Posterior cingulate gyrus (tissue), 11 donors: ENCODE data around the gene CES2.
"Not testable (repeated sequence)": the region's sequence is repeated elsewhere in the genome, so short reads cannot be mapped to it uniquely, and the experiment has no call there.

ENCODE experiments used
- DNase-seq, 10 donors: peaks; one replicate each; pipeline versions ENCODE4 v3.0.0 to v3.0.0-alpha.2; 2020 to 2021; ENCODE audit warnings: mixed read lengths in 3 of 10
- intact Hi-C: fragments of 100-400 bp; cut with DNase I; formaldehyde crosslinking; loops from one replicate; pipeline ENCODE4 v1.15.1; 2023

CES2 gene

DNA sequence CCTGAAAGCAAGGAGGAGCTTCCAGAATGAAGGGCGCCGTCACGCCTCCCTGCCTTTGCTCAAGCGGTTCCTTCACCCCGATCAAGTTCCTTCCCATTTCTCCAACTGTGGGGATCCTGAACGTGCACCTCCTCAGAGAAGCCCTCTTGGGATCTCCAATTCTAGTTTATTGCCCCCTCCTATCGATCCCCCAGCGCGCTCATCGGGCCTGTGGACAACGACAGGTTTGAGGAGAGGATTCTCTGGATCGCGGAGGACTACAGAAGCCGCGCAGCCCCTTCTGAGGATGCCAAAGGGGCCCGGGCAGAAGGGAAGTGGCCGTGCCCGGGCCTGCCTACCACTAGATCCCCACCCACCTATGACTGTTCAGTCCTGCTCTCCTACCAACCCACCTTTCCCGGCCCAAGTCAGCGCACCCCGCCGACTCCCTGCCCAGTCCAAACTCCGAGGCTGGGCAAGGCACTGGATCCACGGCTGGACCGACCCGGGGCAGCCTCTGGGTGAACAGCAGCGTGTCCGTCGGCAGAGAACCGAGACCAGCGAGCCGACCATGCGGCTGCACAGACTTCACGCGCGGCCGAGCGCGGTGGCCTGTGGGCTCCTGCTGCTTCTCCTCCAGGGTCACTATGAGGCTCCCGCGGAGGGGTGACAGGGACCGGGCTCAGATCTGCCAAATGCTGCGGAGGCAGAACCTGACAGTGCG, 13.0 kb downstream of the CES2 start:
- DNase-seq = peak in 4 of 10 donors; percentile 14 to 86 (median 83)
- intact Hi-C loops = no loop called here

DNA sequence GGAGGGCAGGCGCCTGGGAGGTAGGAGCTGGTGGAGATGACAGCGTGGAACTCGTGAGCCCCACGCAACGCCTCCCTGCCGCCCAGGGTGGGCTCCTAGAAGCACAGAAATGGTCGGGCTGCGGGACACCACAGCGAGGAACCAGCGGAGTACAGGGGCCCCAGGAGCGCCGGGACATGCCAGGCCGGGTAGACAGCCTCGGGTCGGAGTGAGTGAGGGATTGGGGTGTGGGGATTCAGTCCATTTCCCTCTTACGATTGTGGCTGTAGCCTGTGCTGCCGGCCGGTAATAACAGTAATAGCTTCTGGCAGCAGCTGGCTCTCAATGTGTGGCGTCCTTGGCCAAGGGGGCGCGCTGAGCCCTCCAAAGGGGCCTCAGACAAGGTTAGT, 13.5 kb downstream of the CES2 start:
- peak in 2 of 10 donors; percentile 68 to 76 for DNase-seq
- intact Hi-C loops = no loop called here

DNA sequence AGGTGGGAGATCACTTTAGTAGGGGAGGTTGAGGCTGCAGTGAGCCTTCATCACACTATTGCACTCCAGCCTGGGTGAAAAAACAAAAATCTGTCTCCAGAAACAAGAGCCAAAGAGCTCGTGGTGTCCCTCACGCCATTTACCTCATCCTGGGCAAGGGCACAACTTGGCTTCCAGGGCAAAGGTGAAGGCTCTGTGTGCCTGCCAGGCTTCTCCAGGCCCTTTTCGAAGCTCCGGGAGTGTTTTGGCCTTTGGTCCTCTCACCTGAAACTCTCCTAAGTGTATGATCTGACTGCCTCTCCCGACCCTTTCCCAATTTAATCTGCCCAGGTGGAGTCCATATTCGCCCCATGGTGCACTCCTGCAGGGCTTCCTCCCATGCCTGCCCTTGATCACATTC, 14.2 kb downstream of the CES2 start:
- DNase-seq = no peak
- intact Hi-C loops = no loop called here

DNA sequence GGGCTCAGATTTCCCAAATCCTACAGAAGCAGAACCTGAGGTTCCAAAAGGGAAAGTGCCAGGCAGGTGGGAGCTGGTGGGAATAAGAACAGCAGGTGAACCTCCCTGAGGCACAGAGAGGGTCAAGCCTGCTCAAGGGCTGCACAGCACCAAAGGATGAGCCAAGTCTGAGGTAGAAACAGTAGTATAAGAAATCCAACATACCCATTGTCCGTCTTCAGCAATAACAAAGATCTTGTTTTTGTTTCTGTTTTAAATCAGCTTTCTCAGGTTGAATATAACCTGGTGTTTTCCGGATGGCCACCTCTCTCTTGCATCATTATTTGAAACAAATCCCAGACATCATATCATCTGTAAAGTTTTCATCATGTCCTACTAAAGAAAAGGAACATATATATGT, 15.1 kb downstream of the CES2 start:
- intact Hi-C loops = no loop called here
- peak in 2 of 10 donors; percentile 19 to 33 for DNase-seq

DNA sequence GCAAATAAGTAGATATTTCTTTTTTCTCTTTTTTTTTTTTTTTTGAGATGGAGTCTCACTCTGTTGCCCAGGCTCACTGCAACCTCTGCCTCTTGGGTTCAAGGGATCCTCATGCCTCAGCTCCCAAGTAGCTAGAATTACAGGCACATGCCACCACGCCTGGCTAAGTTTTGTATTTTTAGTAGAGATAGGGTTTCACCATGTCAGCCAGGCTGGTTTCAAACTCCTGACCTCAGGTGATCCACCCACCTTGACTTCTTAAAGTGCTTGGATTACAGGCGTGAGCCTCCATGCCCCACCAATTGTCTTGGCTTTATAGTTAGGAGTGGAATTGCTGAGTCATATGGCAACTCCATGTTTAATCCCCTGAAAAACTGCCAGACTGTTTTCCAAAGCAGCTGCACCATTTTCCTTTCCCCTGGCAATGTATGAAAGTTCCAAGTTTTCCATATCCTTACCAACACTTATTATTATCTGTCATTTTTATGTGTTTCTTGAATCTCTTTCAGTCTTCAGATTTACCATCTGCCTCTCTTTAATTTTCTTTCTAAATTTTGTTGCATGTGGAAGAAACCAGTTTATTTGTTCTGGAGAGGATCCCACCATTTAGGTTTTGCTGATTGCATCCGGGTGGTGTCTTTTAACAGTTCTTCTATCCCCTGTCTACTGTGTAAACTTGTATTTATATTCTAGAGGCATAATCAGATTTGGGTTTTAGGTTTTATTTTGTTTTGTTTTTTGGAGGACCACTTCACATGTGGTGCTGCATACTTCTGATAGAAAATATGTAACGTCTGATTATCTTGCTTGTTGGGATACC, 15.9 kb downstream of the CES2 start:
- no peak for DNase-seq
- intact Hi-C loops = no loop called here

DNA sequence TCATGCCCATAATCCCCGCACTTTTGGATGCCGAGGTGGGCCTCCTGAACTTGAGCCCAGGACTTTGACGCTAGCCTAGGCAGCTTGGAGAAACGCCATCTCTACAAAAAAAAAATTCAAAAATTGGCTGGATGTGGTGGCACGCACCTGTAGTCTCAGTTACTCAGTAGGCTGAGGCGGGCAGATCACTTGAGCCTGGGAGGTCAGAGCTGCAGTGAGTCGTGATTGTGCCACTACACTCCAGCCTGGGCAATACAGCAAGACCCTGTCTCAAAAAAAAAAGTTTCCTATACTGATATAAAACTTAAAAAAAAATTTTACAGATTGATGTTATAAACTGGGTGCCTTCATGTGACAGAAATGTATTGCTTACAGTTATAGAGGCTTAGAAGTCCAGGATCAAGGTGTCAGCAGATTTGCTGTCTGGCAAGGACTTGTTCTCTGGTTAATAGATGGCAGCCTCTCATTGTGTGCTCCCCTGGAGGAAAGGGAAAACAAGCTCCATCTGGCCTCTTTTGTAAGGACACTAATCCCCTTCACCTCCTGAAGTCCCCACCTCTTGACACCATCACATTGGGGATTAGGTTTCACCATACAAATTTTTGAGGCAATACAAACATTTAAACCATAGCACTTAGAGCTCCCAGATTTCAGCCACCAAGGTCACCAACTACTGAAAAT, 17.3 kb downstream of the CES2 start:
- DNase-seq = peak in 1 of 10 donors; percentile 60
- intact Hi-C loops = no loop called here

DNA sequence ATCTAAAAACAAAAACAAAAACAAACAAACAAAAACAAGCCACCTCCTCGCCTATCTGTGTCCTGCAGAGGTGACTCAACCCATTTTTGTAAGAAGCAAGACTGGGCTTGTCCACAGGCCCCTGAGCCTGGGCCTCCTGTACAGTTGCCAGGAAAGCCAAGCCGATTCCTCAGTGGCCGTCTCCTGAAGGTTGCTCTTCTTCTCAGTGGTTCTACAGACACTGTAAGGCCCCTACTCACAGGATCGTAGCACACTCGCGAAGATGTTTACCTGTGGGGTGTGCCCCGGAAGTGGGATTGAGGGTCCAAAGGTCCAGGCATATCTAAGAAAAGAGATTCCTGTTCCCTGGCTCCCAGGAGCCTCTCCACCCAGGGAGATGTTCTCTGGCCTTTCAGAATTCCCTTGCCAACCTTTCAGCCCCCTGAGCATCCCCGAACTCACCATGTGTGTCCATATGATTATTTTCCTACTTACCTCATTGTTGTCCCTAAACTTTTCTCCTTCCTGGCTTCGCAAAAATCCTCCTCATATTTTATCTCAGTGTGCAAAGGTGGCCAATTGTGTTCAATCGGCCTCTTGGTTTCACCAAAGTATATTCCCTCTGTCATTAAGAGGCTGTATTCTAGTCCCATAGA, 18.3 kb downstream of the CES2 start:
- peak in 2 of 10 donors; percentile 22 to 31 for DNase-seq
- intact Hi-C loops = loop anchor here (2.0 kb wide), 1 partner anchor 201 kb away; no protein-coding TSS in a partner anchor

DNA sequence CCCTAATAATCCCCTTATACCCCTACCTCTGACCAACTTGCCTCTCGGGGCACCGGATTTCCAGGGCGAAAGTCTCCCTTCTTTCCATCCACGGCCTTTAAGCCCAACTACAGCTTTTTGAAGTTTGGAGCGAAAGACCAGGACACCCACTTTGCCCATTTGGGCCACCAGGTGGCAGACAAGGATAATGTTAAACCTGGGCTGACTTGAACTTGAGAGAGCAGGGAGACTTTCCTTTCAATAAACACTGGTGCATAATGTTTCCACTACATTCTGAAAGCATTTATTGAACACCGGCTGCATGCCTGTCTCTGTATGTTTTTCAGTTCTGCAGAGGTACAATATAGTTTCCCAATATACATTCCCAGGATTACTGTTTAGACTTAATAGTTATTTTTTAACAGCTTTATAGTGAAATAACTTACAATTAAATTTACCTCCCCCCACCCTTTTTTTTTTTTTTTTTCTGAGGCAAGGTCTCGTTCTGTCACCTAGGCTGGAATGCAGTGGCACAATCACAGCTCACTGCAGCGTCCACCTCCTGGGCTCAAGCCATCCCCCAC, 18.9 kb downstream of the CES2 start:
- peak; percentile 60 to 96 (median 82) for DNase-seq
- intact Hi-C loops = loop anchor here (2.0 kb wide), 1 partner anchor 201 kb away; no protein-coding TSS in a partner anchor

DNA sequence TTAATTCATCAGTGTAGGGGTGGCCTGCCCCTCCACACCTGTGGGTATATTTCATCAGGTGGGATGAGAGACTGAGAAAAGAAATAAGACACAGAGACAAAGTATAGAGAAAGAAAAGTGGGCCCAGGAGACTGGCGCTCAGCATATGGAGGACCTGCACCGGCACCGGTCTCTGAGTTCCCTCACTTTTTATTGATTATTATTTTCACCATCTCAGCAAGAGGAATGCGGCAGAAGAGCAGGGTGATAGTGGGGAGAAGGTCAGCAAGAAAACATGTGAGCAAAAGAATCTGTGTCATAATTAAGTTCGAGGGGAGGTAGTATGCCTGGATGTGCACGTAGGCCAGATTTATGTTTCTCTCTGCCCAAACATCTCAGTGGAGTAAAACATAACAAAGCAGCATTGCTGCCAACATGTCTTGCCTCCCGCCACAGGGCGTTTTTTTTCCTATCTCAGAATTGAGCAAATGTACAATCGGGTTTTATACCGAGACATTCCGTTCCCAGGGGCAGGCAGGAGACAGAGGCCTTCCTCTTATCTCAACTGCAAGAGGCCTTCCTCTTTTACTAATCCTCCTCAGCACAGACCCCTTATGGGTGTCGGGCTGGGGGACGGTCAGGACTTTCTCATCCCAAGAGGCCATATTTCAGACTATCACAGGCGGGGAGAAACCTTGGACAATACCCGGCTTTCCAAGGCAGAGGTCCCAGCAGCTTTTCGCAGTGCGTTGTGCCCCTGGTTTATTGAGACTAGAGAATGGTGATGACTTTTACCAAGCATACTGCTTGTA, 20.2 kb downstream of the CES2 start:
- peak in 2 of 10 donors; percentile 9 to 51 for DNase-seq
- intact Hi-C loops = loop anchor here (2.0 kb wide), 1 partner anchor 199 kb away; no protein-coding TSS in a partner anchor

DNA sequence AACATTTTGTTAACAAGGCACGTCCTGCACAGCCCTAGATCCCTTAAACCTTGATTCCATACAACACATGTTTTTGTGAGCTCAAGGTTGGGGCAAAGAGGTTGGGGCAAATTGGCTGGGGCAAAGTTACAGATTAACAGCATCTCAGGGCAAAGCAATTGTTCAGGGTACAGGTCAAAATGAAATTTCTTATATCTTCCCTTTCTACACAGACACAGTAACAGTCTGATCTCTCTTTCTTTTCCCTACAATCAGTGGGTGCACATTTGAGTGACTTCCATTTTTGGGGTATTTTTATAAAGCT, 20.8 kb downstream of the CES2 start:
- DNase-seq, intact Hi-C loops: not testable (repeated sequence)

DNA sequence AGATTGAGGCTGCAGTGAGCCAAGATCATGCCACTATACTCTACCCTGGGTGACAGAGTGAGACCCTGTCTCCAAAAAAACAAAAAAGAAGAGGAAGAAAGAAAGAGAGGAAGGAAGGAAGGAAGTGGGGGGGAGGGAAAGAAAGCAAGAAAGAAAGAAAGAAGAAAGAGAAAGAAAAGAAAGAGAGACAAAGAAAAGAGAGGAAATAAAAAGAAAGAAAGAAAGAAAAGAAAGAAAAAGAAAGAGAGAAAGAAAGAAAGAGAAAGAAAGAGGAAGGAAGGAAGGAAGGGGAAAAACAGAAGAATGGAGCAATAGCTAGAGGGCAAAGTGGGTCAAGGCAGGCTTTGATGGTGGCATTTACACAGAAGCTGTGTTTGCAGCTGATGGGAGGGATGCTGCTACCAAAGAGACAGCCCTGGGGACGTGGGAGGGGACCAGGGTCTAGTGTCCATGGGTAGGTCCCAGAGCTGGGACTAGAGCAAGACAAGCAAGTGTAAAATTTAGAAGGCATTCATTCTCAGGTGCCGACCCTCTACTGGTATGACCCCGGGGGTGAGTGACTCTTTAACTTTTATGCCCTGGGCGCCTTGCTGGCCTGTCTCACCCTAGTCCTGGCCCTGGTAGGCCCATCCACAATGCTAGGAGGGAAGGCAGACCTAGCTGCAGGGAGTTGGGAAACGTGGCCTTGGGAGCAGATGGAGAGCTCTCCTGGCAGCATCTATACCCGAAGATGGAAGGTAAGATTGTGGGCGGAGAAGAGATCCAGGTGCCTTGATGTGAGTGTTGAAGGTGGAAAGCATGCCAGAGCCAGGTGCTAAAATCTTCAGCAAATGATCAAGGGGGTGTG, 23.8 kb downstream of the CES2 start:
- intact Hi-C loops = no loop called here
- DNase-seq = peak in 1 of 10 donors; percentile 52

DNA sequence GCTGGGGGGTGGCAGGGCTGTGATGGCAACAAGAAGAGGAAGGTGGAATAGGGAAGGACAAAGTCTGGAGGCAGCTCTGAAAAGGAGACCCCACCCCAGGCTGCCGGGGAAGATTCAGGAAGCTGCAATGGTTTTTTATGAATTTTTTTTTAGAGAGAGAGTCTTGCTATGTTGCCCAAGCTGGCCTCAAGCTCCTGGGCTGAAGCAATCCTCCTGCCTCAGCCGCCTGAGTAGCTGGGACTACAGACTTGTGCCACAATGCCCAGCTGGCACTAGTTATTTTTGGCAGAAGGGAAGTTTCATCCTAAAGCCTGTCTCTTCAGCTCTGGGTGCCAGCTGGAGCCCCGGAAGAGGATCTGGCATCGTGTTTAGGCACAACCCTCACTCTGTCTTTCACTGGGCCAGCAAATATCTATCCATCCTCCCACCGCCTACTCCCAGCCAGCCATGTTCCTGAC, 24.4 kb downstream of the CES2 start:
- intact Hi-C loops = no loop called here

DNA sequence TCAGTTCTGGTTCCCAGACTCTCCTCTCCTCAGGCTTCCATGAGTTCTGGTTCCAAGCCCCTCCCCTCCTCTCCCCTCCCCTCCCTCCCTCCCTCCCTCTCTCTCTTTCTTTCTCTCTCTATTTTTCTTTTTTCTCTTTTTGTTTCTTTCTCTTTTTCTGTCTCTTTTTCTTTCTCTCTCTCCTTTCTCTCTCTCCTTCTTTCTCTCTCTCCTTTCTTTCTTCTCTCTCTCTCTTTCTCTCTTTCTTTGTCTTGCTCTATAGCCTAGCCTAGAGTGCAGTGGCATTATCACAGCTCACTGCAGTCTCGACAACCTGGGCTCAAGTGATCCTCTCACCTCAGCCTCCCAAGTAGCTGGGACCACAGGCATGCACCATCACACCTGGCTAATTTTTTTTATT, 25.0 kb downstream of the CES2 start:
- intact Hi-C loops = no loop called here
- DNase-seq = peak in 1 of 10 donors; percentile 4

More for the DNA sequence above, 24.4 kb downstream of the CES2 start:
- DNase-seq = peak in 8 of 10 donors; percentile 48 to 91 (median 70)

DNA sequence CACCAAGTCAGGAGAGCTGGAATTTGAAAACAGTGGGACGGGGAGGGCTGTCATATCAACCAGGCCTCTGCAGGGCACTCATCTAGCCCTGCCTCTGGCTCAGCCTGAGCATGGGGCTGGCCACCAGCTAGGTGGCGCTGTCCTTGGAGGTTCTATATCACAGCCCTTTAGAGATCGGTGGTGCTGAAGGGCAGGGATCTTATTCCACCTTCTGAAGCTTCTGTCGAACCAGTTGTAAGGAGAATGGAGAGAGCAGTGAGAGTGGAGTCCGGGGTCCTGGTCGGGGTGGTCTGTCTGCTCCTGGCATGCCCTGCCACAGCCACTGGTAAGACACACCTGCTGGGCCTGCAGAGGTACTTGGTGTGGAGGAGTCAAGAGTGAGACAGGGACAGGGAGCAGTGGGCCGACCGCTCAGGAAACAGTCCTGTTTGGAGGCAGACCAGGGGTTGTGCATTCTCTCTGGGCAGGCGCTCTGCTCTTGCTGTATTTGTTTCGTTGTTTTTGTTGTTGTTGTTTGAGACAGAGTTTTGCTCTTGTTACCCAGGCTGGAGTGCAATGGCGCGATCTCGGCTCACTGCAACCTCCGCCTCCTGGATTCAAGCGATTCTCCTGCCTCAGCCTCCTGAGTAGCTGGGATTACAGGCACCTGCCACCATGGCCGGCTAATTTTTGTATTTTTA, 25.9 kb downstream of the CES2 start, which contains the start of gene CES3:
Gene CES3 (plus strand): TSS at position 202 of the 680 bp plus-strand sequence. CDS start 42 bp downstream, at position 244.
- peak in 9 of 10 donors; percentile 43 to 94 (median 54) for DNase-seq
- intact Hi-C loops = no loop called here

DNA sequence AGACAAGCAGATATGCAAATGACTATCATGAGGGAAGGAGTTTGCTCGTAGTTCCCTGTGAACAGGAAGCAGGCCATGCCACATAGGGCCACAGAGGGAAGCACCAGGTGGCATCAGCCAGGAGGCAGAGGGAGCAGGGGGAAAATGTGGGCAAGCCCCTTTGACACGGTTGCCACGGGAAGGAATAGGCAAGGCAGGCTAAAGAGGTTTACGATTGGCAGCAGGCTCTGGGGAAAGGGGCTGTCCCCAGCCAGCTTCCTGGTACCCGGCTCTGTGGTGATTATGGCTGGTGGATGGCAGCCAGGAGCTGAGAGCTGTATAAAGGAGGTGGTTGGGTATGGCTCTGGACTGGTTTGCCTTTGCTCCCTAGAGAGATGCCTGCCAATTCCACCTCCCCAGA, 26.6 kb downstream of the CES2 start:
- peak in 2 of 10 donors; percentile 17 to 66 for DNase-seq
- intact Hi-C loops = no loop called here

DNA sequence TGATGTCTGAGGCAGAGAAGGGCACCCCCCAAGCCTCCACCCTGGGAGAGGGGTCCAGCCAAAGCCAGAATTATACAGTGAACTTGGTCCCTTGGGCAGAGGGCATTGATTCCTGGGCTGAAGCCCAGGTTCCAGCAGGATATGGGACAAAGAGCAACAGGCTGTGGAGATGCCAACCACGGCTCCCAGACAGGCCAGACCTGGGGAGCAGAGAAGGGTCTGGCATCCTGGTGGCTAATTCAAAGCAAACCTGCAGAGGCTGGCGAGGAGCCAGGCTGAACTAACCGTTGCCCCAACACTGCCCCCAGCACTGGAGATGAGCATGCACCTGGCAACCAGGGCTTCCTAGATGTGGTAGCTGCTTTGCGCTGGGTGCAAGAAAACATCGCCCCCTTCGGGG, 28.7 kb downstream of the CES2 start:
- intact Hi-C loops = no loop called here
- DNase-seq = peak in 3 of 10 donors; percentile 59 to 68 (median 59)

DNA sequence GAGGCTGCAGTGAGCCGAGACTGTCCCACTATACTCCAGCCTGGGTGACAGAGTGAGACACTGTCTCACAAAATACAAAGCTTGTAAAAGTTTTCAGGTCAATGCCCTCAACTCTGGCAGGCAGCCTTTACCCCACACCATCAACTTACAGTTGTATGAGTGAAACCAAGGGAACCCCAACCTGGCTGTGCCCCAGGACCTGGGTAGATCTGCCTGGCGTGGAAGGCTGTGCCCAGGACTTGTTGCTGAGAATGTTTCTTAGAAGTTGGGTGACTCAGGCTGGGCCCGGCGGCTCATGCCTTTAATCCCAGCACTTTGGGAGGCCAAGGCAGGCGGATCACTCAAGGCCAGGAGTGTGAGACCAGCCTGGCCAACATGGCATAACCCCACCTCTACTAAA, 33.5 kb downstream of the CES2 start:
- intact Hi-C loops = no loop called here
- peak in 2 of 10 donors; percentile 71 to 80 for DNase-seq
